Activated CD8-positive, alpha-beta memory T cell treated with anti-CD3 and anti-CD28 coated beads for 36 hours (primary cell): ENCODE measurements around the gene STYX. TPM values are rescaled to one million over a fixed set of nuclear protein-coding genes. Genes with fewer than 3 reads are reported as not detected.

ENCODE experiments used
- CTCF ChIA-PET: fragments of 350-600 bp; sonication (Branson Sonifier 250); formaldehyde crosslinking; loops from one replicate; lab custom pipeline; 2021; ENCODE audit warnings: antibody characterized with exemption; lab: Charles Lee
- POLR2A ChIA-PET: fragments of 350-600 bp; sonication (Branson Sonifier 250); formaldehyde crosslinking; loops from one replicate; lab custom pipeline; 2021; ENCODE audit warnings: antibody characterized with exemption; lab: Charles Lee
- total RNA-seq, 2 experiments: library from RNA; stranded (reverse); gene quantifications; one replicate each; pipeline ENCODE4 v1.2.3, GENCODE V29; 2021

STYX gene
- total RNA-seq, 2 experiments from 2014 or later: 18.2 to 18.7 TPM

DNA sequence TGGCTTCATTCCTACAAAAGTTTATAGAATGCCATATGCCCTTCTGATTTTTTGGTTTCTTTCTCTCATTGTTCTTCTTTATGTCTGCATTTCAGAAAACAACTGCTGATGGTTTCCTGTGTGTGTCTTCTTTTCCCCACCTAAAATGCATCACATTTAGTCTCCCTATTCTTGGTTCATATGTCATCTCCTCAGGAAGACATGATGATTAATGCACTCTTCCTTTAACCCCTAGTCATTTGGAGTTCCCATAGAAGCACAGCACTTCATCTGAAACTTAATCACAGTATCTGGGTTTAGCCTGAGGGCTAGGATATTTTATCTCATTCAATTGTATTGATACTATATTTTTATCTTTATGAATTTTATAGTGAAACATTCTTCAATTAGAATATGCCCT lies 39.9 kb downstream of the STYX start:
- ChIA-PET POLR2A (no interaction called here), CTCF (no interaction called here)

DNA sequence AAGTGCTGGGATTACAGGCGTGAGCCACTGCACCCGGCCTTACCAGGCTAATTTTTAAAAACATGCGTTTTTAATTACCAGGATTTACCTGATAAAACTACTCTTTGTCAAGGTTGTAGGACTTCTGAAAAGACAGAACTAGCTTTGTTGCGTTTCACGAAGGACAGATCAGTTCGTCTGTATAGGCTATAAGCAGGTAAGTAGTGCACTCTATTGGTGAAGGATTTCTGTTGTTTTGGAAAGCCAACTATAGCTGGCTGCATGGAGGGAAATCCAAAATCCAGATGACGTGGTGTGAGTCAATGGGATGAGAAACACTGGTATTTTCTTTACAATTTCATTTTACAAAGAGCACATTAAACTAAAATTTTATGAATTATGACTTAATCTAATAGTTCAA lies 46.9 kb downstream of the STYX start:
- CTCF ChIA-PET: no interaction called here

DNA sequence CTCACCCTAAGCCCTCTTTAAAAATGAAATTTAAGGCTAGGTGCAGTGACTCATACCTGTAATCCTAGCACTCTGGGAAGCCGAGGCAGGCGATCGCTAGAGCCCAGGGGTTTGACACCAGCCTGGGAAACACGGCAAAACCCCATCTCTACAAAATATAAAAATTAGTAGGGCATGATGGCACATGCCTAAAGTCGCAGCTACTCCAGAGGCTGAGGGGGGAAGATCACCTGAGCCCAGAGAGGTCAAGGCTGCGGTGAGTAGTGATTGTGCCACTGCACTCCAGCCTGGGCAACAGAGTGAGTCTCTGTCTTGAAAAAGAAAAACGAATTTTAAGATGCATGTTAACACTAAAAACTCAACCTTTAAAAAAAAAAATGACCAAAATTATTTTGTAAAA lies 48.7 kb downstream of the STYX start:
- POLR2A ChIA-PET: interaction anchor here (0.6 kb wide), 1 partner anchor 36 kb away, joined by 4 read pairs; no protein-coding TSS in a partner anchor
- CTCF ChIA-PET: interaction anchor here (1.1 kb wide), 1 partner anchor 99 kb away, joined by 3 read pairs; no protein-coding TSS in a partner anchor

More for the DNA sequence above, 46.9 kb downstream of the STYX start:
- POLR2A ChIA-PET: no interaction called here

DNA sequence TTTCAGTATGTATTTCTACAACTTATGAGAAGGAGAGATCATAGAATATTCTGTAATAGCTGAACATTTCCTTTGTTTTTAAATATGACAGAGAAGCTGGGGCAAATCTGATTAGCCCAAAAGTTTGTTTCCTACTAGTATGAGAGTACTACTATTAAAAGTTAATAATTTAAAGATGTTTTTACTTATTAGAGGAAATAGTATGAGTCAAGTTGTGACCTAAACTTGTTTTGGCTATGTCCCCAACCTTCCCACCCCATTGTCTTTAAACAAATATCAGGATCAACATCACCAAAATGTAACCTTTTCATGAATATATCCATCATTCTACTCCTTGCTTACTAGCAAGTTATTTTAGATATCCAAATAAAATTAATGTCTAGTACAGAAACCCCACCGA lies 50.9 kb downstream of the STYX start:
- POLR2A ChIA-PET: no interaction called here
- CTCF ChIA-PET: no interaction called here

DNA sequence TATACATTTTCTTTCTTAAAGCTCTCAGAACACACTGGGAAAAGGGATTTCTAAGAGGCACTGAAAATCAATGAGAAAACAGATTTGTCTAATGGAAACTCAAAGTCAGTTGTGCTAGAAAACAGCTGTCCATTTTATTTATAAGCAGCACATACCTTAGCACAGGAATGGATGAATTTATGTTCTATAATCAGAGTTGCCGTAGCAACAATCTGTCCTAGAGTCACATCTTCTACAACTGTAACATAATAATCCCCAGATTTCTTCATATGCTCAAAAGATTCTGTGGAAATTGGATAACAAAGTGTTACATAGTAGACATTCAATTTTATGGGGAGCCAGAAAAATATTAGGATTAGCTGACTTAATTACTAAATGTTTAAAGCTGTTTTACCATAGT lies 51.7 kb downstream of the STYX start:
- ChIA-PET CTCF (interaction anchor here (0.5 kb wide), 1 partner anchor 510 kb away, joined by 3 read pairs; no protein-coding TSS in a partner anchor), POLR2A (no interaction called here)

DNA sequence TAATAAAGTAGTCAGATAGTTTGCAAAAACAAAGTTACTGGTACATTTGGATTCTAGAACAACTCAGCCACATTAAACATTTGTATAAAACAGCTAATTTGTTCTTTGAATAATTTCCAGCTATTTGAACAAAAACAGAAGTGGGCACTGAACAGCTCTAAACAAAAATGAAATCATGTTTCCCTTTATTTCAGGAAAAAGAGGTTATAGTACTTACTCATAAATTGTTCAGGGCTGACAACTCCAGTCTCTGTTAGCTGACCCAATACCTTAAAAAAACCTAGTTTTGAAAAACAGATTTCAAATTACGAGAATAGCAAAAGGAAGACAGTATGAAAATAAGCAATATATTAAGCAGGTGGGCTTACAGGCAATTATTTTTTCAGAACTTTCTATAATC lies 53.2 kb downstream of the STYX start:
- POLR2A ChIA-PET: no interaction called here

DNA sequence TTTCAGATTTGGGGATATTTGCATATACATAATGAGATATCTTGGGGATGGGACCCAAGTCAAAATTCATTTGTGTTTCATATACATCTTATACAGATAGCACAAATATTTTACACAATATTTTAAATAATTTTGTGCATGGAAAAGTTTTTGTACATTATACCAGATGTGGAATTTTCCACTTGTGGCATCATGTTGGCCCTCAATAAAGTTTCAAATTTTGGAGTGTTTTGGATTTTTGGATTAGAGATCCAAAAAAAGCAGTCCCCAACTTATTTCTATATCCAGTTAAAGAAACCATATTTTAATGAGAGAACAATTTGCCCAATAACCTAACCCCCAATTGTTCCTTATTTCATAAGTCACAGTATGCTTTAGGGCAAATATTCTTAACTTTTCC lies 56.9 kb downstream of the STYX start:
- ChIA-PET POLR2A (no interaction called here), CTCF (interaction anchor here (0.5 kb wide), 1 partner anchor 31 kb away, joined by 3 read pairs; no protein-coding TSS in a partner anchor)

More for the DNA sequence above, 53.2 kb downstream of the STYX start:
- CTCF ChIA-PET: no interaction called here

DNA sequence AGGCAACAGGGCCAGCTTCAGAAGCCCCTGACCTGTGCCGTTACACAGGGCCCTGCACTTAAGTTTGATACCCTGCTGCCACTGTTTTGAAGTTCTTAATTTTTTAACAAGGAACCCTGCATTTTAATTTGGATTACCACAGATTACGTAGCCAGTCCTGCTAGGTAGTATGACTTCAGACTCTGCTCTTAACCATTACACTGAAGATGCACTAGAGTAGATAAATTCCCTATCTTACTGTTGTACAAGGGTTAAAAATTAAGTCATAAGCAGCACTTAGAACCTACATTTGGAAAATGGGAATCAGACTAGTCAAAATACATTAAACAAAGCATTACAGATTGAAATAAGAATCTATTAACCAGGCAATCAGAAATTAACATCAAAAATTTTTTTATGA lies 59.2 kb downstream of the STYX start:
- ChIA-PET POLR2A (no interaction called here), CTCF (no interaction called here)

DNA sequence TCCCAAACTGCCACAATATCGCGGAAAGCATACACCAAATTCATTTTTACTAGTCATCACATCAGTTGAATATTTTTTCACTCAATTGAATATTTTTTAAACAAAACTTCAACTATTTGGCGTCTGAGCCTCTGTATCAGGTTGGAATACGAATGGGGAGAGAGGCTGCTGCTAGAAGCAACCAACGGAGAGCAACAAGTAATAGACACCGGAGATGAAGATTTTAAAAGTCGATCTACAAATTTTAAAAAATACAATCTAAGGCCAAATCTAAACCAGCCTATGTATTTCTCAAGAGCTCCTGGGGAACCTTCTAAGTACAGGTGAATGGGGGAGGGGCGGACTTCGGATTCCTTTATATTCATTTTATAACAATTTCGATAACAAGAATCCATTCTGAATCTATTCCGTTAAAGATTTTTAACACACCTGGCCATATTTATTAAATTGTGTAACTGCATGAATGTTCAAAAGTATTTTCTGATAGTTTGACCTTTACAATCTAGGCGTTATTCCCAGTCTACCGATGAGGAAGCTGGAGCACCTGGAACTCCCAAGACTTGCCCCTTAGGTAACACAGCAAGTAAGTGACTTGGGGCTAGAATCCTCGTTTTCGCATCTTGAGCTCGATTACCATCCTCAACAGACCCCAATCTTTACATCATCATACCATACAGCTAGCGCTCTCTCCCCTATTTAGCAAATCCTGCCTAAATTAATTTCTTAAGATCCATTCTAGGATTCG lies 60.2 kb downstream of the STYX start:
- ChIA-PET CTCF (interaction anchor here (0.9 to 1.2 kb wide), 2 partner anchors 171 to 241 kb away, joined by 4 read pairs; no protein-coding TSS in a partner anchor), POLR2A (interaction anchor here (0.6 to 0.8 kb wide), 2 partner anchors 28 to 60 kb away, joined by 3 to 17 read pairs; no protein-coding TSS in a partner anchor)

DNA sequence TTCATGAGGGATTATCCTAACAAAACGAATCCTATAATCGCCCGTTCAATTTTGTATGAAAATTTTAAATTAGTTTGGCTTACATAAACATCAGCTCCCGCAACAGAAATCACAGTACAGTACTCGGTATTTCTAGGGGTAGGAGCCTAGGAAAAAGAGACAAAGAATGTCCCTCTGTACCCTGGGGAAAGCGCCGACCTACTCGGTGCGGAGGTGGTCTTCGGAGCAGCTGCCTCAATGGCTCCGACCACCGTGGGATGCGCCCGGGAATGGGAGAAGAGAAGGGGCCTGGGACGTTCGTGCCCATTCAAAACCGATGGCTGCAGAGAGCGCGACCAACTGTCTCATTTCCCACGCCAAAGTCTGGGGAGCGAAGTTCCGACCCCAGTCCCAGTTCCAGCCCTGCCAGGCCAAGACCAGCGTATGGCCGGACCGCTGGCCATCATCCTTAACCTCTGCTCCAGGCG lies 60.8 kb downstream of the STYX start:
- ChIA-PET CTCF (interaction anchor here (1.2 kb wide), 1 partner anchor 241 kb away, joined by 4 read pairs; no protein-coding TSS in a partner anchor), POLR2A (interaction anchor here (0.6 to 0.8 kb wide), 2 partner anchors 28 to 60 kb away, joined by 3 to 17 read pairs; no protein-coding TSS in a partner anchor)

DNA sequence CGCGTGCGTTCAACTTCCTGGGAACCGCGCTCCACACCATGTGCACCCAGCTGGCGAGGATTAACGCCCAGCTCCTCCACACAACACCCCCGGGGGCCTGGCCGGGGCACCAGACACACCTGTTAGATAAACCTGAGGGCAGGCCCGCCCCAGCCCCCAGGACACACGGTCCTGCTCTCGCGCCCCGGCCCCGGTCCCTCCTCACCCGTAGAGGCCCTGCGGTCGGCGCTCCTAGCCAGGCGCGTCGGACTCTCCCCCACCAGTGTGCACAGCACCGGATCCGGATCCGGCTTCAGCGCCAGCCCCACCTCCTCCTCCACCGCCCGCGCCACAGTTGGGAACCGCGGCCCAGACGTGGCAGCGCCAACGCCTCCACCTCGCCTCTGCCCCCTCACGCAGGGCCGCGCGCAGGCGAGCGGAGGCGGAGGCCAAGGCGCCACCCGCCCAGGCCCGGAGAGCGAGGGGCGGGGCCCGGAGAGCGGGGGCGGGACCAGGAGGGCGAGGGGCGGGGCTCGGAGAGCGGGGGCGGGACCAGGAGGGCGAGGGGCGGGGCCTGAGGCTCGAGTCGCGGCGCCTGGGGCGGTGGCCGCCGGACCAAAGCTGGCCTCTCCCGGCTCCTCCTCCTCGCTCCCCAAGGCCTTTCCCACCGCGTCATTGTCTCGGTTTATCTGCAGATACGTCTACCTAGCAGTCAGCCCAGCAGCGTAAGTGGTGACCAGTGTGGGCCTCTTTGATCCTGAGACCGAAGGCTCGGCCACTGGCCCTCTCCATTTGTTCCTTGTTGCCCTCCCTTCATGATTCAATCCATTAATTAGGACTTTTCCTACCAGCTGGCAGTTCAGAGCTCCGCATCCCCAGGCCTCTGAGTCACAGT lies 61.5 kb downstream of the STYX start, which contains the start of gene GNPNAT1:
GNPNAT1 (minus strand) TSS at position 385 of the 874 bp plus-strand sequence. CDS start 6,957 bp downstream, outside the sequence.
- ChIA-PET CTCF (interaction anchor here (1.2 kb wide), 1 partner anchor 242 kb away, joined by 4 read pairs; no protein-coding TSS in a partner anchor), POLR2A (interaction anchor here (0.5 to 0.8 kb wide), 2 partner anchors 61 to 347 kb away, joined by 3 read pairs; no protein-coding TSS in a partner anchor)

DNA sequence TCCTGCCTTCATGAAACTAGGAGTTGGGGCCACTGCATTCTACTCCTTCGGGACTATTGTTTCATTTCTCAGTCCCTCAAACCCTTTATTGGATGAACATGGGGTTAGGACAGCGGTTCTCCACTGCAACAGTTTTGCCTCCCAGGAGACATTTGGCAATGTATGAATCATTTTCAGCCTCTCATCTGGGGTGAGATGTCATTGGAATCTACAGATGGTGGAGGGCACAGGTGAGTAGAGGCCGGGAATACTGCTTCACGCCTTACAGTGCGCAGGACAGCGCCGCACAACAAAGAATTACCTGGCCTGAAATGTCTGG lies 62.1 kb downstream of the STYX start:
- ChIA-PET POLR2A (interaction anchor here (0.5 to 0.7 kb wide), 2 partner anchors 97 to 347 kb away, joined by 3 read pairs; partner anchors contain the start of gene ERO1A), CTCF (no interaction called here)

DNA sequence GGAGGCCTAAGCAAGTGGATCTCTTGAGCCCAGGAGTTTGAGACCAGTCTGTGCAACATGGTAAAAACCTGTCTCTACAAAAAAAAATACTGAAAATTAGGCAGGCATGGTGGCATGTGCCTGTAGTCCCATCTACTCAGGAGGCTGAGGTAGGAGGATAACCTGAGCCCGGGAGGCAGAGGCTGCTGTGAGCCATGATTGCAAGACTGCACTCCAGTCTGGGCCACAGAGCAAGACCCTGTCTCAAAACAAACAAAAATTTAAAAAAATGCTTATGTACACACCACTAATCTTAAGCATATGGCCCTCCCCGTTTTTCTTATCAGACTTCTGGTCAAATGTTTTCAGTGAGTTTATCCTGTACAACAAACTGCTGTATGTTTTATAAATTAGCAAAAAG lies 63.1 kb downstream of the STYX start:
- ChIA-PET CTCF (no interaction called here), POLR2A (interaction anchor here (0.7 kb wide), 1 partner anchor 10 kb away, joined by 8 read pairs; no protein-coding TSS in a partner anchor)

DNA sequence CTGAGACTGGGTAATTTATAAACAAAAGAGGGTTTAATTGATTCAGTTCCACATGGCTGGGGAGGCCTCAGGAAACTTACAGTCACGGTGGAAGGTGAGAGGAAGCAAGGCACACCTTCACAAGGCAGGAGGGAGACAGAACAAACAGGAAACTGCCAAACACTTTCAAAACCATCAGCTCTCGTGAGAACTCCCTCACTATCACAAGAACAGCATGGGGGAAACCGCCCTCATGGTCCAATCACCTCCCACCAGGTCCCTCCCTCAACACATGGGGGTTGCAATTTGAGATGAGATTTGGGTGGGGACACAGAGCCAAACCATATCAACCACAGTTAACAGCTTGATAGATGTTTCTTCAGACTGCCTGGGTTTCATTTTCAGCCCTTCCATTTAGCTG lies 67.7 kb downstream of the STYX start:
- ChIA-PET CTCF (no interaction called here), POLR2A (no interaction called here)

DNA sequence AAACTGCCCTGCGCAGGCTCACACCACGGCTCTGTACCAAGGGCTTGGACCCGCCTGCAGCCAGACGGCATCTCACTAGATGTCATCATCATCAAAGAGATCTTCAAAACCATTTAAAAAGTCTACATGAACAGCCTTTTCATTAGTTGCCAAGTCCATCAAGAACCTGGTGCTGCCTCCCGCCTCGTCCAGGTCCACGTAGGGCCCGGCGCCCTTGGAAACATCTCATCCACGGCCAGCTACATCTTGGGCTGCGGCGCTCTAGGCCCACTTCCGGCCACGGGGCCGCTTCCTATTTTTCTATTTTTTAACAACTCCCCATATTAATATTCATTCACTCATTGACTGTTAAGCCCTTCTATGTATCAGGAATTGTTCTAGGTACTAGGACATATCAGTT lies 68.9 kb downstream of the STYX start:
- CTCF ChIA-PET: no interaction called here

DNA sequence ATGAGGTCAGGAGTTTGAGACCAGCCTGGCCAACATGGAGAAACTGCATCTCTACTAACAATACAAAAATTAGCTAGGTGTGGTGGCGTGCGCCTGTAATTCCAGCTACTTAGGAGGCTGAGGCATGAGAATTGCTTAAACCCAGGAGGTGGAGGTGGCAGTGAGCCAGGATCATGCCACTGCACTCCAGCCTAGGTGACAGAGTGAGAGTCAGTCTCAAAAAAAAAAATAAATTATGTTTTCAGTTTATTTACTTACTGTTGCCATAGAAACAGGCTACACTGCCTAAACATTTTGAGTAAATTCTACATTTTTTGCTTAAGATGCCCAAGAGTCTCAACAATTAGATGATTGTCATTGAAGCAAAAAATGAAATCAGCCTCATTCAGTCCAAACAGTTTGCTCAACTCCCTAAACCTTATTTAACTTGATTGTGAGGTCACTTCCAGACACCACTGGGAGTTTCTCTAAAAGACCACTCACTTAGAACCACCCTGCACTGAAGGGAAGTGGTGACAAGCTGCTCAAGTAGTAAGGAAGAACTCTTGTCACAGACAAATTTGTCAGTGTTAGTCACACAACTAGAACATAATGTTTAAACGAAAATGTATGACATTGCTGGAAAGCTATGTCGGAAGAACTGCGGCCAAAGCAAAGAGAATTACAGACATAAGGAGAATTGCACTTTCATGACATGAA lies 71.2 kb downstream of the STYX start:
- POLR2A ChIA-PET: interaction anchor here (0.6 to 0.7 kb wide), 2 partner anchors 12 to 323 kb away, joined by 3 to 4 read pairs; no protein-coding TSS in a partner anchor
- CTCF ChIA-PET: interaction anchor here (0.7 kb wide), 1 partner anchor 396 kb away, joined by 3 read pairs; no protein-coding TSS in a partner anchor

More for the DNA sequence above, 68.9 kb downstream of the STYX start:
- POLR2A ChIA-PET: no interaction called here

DNA sequence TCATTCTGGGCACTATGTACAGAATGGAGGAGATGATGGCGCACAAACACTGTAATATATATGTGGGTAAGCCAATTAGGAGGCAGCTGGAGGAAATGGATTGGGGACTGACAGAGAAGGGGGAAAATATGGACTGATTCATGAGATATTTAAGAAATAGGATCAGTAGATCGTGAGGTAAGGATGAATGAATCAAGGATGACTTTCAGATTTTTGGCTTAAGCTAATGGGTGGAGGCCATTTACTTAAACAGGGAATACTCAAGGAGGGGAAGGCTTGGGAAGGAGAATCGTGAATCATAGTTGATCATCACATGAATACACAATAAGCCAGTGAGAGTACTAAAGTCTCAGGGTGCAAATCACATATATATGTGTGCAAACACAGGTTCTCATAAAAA lies 72.6 kb downstream of the STYX start:
- POLR2A ChIA-PET: interaction anchor here (0.6 kb wide), 1 partner anchor 10 kb away, joined by 8 read pairs; no protein-coding TSS in a partner anchor
- CTCF ChIA-PET: no interaction called here

DNA sequence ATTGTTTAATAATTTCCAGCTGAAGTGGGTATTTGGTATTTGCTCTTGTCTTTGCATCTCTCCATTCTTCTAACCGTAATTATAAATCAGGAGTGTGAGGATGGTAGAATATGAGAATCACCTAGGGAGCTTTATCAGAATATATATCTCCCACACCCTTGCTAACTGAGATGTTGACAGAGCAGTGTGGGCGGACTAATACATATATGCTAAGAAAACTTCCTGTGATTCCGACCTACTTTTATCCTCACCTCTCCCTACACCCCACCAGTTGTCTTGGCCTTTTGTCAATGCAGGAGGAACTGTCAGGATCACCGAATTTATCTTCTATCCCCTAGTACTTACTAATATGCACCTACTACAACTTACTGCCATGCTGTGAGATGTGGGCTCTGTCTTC lies 76.1 kb downstream of the STYX start:
- ChIA-PET CTCF (no interaction called here), POLR2A (no interaction called here)
